ENCODE data around the gene CEP85L. TPM values are rescaled to one million over a fixed set of nuclear protein-coding genes. Genes with fewer than 3 reads are reported as not detected.

The CEP85L gene
- total and polyA plus RNA-seq, 2 of the 4 experiments (the other 2 are of a cell fraction) = 2.3 to 25.6 TPM

DNA sequence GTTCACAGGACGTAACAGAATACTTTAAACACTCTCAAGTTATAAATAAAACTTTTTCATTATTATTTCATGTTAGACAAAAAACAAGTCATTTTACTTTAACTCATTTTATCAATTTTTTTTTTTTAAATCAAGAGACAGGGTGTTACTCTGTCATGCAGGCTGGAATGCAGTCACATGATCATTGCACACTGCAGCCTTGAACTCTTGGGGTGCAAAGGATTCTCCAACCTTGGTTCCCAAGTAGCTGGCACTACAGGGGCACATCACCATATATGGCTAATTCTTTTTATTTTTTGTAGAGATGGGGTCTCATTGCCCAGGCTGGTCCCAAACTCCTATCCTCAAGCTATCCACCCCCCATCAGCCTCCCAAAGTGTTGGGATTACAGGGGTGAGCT is 89.1 kb downstream of the CEP85L start:
- Histone ChIP-seq H3K27me3 (ENCODE audit: control insufficient read depth, insufficient read depth, low read length) (no peaks in the 10 kb centered on the region), H4K8ac (ENCODE audit: low read depth in 2 of 2, low read length in 2 of 2) (no peak overlapping the region), H2AFZ (replicated peaks; ENCODE audit: low read length, poor library complexity) (no peak overlapping the region), H4K5ac (ENCODE audit: low read depth, low read length) (no peak overlapping the region), H3K14ac (replicated peaks; ENCODE audit: low read depth, low read length) (no peak overlapping the region), H3K4me3 (ENCODE audit: insufficient read depth, low read depth, low read length) (no peak overlapping the region), H3K56ac (ENCODE audit: extremely low read depth, insufficient read depth, low read length) (no peak overlapping the region; the same call in 1 of the 2 replicates), H2BK15ac (ENCODE audit: low read depth, low read length) (no peak overlapping the region), H2AK9ac (replicated peaks; ENCODE audit: low read depth, low read length, poor library complexity) (no peak overlapping the region), H3K23ac (ENCODE audit: low read depth, low read length) (no peak overlapping the region), H3K4ac (ENCODE audit: low read depth, low read length) (no peak overlapping the region), H2BK120ac (ENCODE audit: low read depth, low read length) (no peak overlapping the region), H4K20me1 (ENCODE audit: insufficient read depth, low read length) (no peaks in the 10 kb centered on the region; the same call in 1 of the 2 replicates), H2AK5ac (ENCODE audit: low read depth, low read length) (no peak overlapping the region), H3K79me1 (ENCODE audit: low read depth in 1 of 2, low read length in 2 of 2) (peaks cover 14 to 22% of the 10 kb centered on the region in 2 experiments), H2BK20ac (ENCODE audit: low read depth, low read length) (no peak overlapping the region), H3K18ac (ENCODE audit: low read depth, low read length) (no peak overlapping the region), H4K91ac (ENCODE audit: insufficient read depth, low read depth, low read length) (no peak overlapping the region), H3K36me3 (ENCODE audit: control insufficient read depth, insufficient read depth, low read length) (peaks cover 7% of the 10 kb centered on the region; the same call in 1 of the 2 replicates), H3K9me1 (ENCODE audit: insufficient read depth, low read length) (peaks cover 6% of the 10 kb centered on the region; the same call in 1 of the 2 replicates), H3K4me2 (ENCODE audit: low read depth, low read length) (no peak overlapping the region), H3K9me3 (ENCODE audit: control insufficient read depth, insufficient read depth, low read length) (no peaks in the 10 kb centered on the region), H3K9ac (ENCODE audit: low read depth, low read length) (no peak overlapping the region), H3K4me1 (ENCODE audit: control insufficient read depth, insufficient read depth, low read length) (peaks cover 3% of the 10 kb centered on the region), H2BK5ac (ENCODE audit: low read depth, low read length, poor library complexity, severe bottlenecking) (no peak overlapping the region), H3K27ac (ENCODE audit: insufficient read depth, low read length) (no peak overlapping the region)
- intact Hi-C loops (cut with micrococcal nuclease) = no loop called here
- DNase-seq (no peak), ATAC-seq (ENCODE audit: low read depth) (no peak)
- dilution Hi-C loops (cut with HindIII; ENCODE audit: low sequenced_read_pairs, unreplicated experiment) = no loop called here
- TF ChIP-seq MAFK (IDR thresholded peaks at IDR 0.05; ENCODE audit: low read depth, low read length) = no peak
- no peak for TF ChIP-seq BHLHE40 (IDR thresholded peaks at IDR 0.05; ENCODE audit: low read depth, low read length)
- TF ChIP-seq FOS (IDR thresholded peaks at IDR 0.05; ENCODE audit: low read depth, low read length) = no peak
- no peak for TF ChIP-seq RCOR1 (IDR thresholded peaks at IDR 0.05; ENCODE audit: insufficient replicate concordance, low read length)
- TF ChIP-seq RFX5 (IDR thresholded peaks at IDR 0.05; ENCODE audit: low read depth, low read length) = no peak
- TF ChIP-seq CHD1 (IDR thresholded peaks at IDR 0.05; ENCODE audit: low read depth, low read length) = no peak
- TF ChIP-seq NFE2L2 (IDR thresholded peaks at IDR 0.05; ENCODE audit: low read depth, low read length) = no peak
- no peak for TF ChIP-seq CEBPB (IDR thresholded peaks at IDR 0.05; ENCODE audit: low read depth, low read length)
- TF ChIP-seq SMC3 (IDR thresholded peaks at IDR 0.05; ENCODE audit: low read depth, low read length) = no peak
- ChIA-PET POLR2A (ENCODE audit: unreplicated experiment) (no interaction called here), CTCF (no interaction called here)
- in situ Hi-C loops (cut with MboI; ENCODE audit: low sequenced_read_pairs) = no loop called here
- no CpG with 5 or more reads among the region's 1 CpG for WGBS, 2 experiments (ENCODE audit: extremely low coverage in 2 of 2, insufficient read length in 1 of 2)
- no TSS peak for BruUV-seq (replicated peaks)
